HG03103 (cell line): ENCODE measurements around the gene RRAGB.
"Not testable (repeated sequence)": the region's sequence is repeated elsewhere in the genome, so short reads cannot be mapped to it uniquely, and the experiment has no call there.

Experiments
- ATAC-seq: cut with Tn5 transposase; IDR thresholded peaks from one replicate; pipeline ENCODE4 v1.9.1; 2021; ENCODE audit warnings: low read depth; ENCODE audit not compliant: unreplicated experiment

The RRAGB gene, protein sequence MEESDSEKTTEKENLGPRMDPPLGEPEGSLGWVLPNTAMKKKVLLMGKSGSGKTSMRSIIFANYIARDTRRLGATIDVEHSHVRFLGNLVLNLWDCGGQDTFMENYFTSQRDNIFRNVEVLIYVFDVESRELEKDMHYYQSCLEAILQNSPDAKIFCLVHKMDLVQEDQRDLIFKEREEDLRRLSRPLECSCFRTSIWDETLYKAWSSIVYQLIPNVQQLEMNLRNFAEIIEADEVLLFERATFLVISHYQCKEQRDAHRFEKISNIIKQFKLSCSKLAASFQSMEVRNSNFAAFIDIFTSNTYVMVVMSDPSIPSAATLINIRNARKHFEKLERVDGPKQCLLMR

DNA sequence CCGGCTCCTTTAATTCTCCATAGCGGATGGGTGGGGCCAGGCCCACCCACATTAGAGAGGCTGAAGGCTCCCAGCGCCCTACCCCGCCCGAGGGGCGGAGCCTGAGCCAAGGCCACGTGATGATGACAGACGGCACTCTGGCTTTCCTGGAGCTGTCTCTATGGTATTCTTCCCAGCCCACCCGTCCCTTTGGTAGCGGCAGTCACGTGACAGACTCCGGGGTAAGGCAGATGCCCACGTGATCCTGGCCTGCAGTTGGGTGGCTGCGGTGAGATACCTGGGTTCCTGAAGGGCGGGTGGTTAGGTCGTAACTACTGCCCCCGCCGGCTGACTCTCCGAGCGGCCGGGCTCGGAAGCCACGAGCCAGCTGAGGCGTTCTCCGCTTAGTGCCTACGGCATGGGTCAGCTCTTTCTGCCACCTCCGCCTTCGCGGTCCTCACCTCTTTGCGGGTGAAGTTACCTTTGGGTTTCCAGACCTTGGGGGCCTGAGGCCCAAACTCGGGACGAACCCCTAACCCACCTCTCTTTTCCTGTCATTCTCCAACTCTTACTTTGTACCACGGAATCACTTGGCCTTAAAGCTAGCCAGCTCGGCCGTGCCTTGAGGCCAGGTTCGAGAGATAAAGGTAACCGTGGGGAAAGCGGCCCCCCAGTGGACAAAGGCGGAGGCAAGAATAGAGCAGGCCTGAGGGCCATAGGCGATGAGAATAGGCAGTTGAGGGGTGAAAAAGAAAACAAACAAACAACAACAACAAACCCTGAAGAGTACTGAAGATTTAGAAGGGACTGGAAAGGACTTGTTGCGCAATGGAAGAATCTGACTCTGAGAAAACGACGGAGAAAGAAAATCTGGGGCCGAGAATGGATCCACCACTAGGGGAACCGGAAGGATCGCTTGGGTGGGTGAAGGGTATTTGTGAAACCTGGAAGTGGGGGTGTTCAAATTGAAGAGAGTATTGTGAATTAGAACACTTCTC lies at the start of gene RRAGB:
Gene RRAGB (plus strand): TSS at position 229 of the 977 bp plus-strand sequence. CDS start 579 bp downstream, at position 808.
- ATAC-seq, result peak; percentile 92

DNA sequence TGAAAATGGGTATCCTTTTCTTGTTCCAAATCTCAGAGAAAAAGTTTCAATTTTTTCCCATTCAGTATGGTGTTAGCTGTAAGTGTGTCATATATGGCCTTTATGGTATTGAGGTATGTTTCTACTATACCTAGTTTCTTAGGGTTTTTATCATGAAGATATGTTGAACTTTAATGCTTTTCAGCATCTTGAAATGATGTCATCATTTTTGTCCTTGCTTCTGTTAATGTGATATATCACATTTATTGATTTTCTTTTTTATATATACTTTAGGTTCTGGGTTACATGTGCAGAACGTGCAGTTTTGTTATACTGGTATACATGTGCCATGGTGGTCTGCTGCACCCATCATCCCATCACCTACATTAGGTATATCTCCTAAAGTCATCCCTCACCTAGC lies 49.5 kb upstream of the RRAGB start:
- ATAC-seq, result no peak

- not testable (repeated sequence) for ATAC-seq
These were observed 29.0 kb upstream of the RRAGB start for GRCh38 chrX:55688579-55688978.

- no peak for ATAC-seq
These were observed 22.1 kb upstream of the RRAGB start for GRCh38 chrX:55695227-55696018.

DNA sequence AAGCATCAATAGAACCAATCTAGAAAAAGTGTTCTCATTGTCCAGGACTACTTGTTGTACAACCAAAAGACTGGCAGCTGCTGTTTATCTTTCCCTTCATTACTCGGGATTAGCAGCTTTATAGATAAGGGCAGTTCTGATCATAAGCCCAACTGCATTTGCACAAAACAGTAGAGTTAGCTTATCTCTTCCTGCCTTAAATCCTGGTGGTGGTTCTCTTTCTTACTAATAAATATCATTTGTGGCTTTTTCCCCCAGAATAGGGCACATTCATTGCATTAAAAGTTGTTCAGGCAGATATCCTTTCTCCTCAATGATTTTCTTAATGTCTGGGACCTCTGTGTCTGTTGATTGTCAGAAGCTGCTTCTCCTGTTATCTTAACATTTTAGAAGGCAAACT lies 20.2 kb upstream of the RRAGB start:
- no peak for ATAC-seq

DNA sequence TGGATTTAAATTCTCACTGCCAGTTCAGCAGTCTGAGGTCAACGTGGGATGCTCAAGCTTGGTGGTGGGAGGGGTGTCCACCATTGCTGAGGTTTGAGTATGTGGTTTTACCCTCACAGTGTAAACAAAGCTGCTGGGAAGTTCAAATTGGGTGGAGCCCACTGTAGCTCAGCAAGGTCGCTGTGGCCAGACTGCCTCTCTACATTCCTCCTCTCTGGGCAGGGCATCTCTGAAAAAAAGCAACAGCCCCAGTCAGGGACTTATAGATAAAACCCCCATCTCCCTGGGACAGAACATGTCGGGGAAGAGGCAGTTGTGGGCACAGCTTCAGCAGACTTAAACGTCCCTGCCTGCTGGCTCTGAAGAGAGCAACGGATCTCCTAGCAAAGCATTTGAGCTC lies 14.9 kb upstream of the RRAGB start:
- ATAC-seq, result no peak

- ATAC-seq, result not testable (repeated sequence)
These were observed 14.1 kb upstream of the RRAGB start for GRCh38 chrX:55703436-55703835.

DNA sequence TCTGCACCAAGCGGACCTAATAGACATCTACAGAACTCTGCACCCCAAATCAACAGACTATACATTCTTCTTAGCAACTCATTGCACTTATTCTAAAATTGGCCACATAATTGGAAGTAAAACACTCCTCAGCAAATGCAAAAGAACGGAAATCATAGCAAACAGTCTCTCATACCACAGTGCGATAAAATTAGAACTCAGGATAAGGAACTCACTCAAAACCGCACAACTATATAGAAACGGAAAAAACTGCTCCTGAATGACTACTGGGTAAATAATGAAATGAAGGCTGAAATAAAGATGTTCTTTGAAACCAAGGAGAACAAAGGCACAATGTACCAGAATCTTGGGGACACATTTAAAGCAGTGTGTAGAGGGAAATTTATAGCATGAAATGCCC lies 12.5 kb upstream of the RRAGB start:
- ATAC-seq, result not testable (repeated sequence)

- no peak for ATAC-seq
These were observed 7.8 kb upstream of the RRAGB start for GRCh38 chrX:55709735-55710134.

DNA sequence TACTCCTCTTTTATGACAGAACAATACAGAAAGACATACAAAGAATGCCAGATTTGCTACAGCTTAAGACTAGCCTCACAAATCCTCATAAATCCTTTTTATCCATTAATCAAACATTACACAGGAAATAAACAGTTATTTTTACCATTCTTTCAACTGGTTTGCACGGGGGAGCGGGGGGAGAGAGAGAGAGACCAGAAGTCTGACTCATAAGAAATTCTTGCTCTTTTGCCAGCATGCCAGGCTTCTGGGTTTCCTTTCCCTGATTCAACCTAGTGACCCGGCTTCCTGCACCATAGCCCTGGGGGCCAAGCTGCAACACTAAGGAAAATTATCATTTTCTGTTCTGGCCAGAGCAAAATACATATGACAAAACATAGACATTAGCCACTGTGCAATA lies 6.8 kb upstream of the RRAGB start:
- no peak for ATAC-seq

DNA sequence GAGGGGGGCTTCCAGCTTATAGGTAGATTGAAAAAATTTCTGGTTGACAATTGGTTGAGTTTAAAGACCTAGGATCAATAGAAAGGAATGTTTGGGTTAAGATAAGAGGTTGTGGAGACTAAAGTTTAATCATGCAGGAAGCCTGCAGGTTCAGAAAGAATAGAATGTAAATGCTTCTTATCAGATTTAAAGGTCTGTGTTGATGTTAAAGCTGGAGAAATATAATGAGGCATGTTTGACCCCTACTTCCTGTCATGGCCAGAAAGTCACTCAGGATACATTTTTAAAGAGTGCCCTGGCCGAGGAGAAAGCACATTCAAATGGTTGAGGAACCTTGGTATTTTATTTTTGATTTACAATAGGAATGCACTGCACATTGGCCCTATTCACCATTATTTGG lies 3.9 kb upstream of the RRAGB start:
- no peak for ATAC-seq

DNA sequence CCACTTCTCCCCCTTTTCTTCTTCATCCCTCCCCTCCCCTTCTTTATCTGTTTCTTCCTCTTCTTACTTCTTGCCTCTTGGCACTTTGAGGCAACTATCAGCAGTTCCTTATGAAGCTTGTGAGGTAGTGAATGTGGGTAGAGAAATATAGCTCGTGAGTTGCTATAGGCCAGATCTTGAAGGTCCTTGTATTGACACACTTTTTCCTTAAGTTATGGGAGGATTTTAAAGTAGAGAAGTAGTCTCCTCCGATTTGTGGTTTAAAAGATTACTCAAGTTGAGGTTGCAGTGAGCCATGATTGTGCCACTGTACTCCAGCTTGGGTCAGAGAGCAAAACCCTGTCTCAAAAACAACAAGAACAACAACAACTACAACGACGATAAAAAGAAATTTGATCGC lies 3.4 kb upstream of the RRAGB start:
- ATAC-seq, result no peak

DNA sequence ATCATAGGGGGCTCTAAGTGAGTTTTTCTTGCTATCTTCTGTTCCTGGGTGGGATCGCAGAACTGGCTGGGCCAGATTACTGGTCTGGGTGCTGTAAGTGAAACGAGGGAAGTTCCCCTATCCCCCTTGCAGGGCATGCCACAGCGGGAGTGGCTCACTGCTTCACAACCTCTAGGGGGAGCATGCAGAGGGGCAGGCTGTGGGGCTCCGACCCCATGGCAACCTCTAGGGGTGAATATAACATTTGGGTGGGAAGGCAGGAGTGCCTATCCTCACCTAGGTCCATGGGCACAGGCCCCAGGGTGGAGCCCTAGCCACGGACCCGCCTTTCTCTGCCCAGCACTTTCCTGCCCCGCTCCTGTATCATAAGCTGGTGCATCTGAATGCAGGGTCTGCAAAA lies 1.7 kb upstream of the RRAGB start:
- ATAC-seq, result no peak

GRCh38 chrX:55716937-55717336 lies 612 bp upstream of the RRAGB start:
- no peak for ATAC-seq

- ATAC-seq, result no peak
These were observed 14.3 kb downstream of the RRAGB start for GRCh38 chrX:55731826-55732225.

DNA sequence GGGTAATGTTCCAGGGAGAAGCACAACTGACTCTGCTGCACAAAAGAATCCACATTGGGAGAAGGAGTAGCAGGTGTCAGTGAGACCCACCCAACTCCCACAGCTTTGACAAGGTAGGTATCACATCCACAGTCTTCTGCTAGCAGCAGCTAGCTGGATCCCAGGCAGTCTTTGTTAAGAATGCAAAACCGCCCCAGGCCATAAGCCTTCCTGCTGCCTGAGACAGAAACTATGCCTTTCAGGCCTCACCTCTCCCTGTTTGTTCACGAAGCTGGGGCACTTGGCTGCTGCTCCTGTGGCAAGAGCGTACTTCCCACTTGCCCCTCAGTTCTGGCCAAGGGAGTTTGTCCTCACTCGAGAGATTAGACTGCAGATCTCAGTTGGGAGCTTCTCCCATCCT lies 21.4 kb downstream of the RRAGB start:
- no peak for ATAC-seq

GRCh38 chrX:55742649-55743048 lies 25.1 kb downstream of the RRAGB start:
- no peak for ATAC-seq

DNA sequence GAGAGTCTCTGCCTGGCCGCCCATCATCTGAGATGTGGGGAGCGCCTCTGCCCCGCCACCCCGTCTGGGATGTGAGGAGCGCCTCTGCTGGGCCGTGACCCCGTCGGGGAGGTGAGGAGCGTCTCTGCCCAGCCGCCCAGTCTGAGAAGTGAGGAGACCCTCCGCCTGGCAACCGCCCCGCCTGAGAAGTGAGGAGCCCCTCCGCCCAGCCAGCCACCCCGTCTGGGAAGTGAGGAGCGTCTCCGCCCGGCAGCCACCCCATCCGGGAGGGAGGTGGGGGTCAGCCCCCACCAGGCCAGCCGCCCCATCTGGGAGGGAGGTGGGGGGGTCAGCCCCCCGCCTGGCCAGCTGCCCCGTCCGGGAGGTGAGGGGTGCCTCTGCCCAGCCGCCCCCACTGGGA lies 30.9 kb downstream of the RRAGB start:
- ATAC-seq, result not testable (repeated sequence)

DNA sequence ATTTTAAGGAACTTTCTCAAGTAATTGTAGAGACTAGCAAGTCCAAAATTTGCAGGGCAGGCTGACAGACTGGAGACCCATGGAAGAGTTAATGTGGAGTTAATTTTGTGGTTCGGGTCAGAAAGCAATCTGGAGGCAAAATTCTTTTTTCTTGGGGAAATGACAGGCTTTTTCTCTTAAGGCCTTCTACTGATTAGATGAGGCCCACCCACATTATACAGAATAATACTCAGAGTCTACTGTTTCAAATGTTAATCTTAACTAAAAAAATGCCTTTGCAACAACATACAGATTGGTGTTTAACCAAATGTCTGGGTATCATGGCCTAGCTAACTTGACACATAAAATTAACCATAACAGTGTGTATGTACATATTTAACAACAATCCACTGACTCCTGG lies 32.7 kb downstream of the RRAGB start:
- no peak for ATAC-seq

- ATAC-seq, result peak; percentile 75
These were observed 37.3 kb downstream of the RRAGB start for GRCh38 chrX:55754861-55755294.

GRCh38 chrX:55758033-55758432 lies 40.5 kb downstream of the RRAGB start:
- ATAC-seq, result no peak
